Testis (tissue), 2 donors: ENCODE results near the gene SHROOM1.

Source experiments
- POLR2A ChIP-seq: fragments of 450-650 bp; IDR thresholded peaks from one replicate; pipeline ENCODE4 v1.6.1; 2017; ENCODE audit warnings: antibody characterized with exemption, mild to moderate bottlenecking, moderate library complexity
- TF ChIP-seq, protein P1 (sequence below), 3 experiments: fragments of 450-650 bp in 2 of 3; fragments of 200-600 bp in 1 of 3; sonication (generic) in 1 of 3; IDR thresholded peaks; one replicate each; pipeline ENCODE4 v1.5.1; 2016 to 2019; ENCODE audit warnings: antibody characterized with exemption in 3 of 3, mild to moderate bottlenecking in 2 of 3, moderate library complexity in 1 of 3

GRCh38 chr5:132824426-132824825, 6.0 kb downstream of the SHROOM1 start:
- TF ChIP-seq, protein P1, sequence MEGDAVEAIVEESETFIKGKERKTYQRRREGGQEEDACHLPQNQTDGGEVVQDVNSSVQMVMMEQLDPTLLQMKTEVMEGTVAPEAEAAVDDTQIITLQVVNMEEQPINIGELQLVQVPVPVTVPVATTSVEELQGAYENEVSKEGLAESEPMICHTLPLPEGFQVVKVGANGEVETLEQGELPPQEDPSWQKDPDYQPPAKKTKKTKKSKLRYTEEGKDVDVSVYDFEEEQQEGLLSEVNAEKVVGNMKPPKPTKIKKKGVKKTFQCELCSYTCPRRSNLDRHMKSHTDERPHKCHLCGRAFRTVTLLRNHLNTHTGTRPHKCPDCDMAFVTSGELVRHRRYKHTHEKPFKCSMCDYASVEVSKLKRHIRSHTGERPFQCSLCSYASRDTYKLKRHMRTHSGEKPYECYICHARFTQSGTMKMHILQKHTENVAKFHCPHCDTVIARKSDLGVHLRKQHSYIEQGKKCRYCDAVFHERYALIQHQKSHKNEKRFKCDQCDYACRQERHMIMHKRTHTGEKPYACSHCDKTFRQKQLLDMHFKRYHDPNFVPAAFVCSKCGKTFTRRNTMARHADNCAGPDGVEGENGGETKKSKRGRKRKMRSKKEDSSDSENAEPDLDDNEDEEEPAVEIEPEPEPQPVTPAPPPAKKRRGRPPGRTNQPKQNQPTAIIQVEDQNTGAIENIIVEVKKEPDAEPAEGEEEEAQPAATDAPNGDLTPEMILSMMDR (IDR thresholded peaks at IDR 0.05) = no peak
- no peak for TF ChIP-seq POLR2A
